RWPE2 (cell line): Measurements from ENCODE around the gene TFR2.

Experiments used
- ATAC-seq: fragments of 200-7000 bp; cut with Tn5 transposase; 3 replicates; pipeline ENCODE4 v1.9.1; 2021; ENCODE audit warnings: low read depth
- DNase-seq: peaks from one replicate; pipeline ENCODE4 v3.0.0-alpha.2; 2020; ENCODE audit warnings: low spot score
- H3K27ac ChIP-seq: fragments of 450-650 bp; 2 replicates; pipeline ENCODE4 v1.5.1; 2017; ENCODE audit warnings: mild to moderate bottlenecking; ENCODE audit not compliant: poor library complexity, severe bottlenecking
- H3K27me3 ChIP-seq: fragments of 250-450 bp; sonication (Bioruptor Pico); 2 replicates; pipeline ENCODE4 v1.5.1; 2021; ENCODE audit warnings: mild to moderate bottlenecking, moderate library complexity; ENCODE audit not compliant: insufficient read depth, poor library complexity, severe bottlenecking
- H3K36me3 ChIP-seq: fragments of 250-450 bp; sonication (Bioruptor Pico); 2 replicates; pipeline ENCODE4 v1.5.1; 2020; ENCODE audit warnings: low read depth, mild to moderate bottlenecking, moderate library complexity
- H3K4me1 ChIP-seq: fragments of 250-450 bp; sonication (Bioruptor Pico); 2 replicates; pipeline ENCODE4 v1.5.1; 2021; ENCODE audit warnings: mild to moderate bottlenecking, moderate library complexity; ENCODE audit not compliant: insufficient read depth, poor library complexity, severe bottlenecking
- H3K4me3 ChIP-seq: fragments of 250-450 bp; sonication (Bioruptor Pico); 2 replicates; pipeline ENCODE4 v1.5.1; 2021; ENCODE audit warnings: mild to moderate bottlenecking, moderate library complexity; ENCODE audit not compliant: severe bottlenecking
- H3K9me3 ChIP-seq: fragments of 250-450 bp; sonication (Bioruptor Pico); 2 replicates; pipeline ENCODE4 v1.5.1; 2021; ENCODE audit warnings: mild to moderate bottlenecking, moderate library complexity; ENCODE audit not compliant: severe bottlenecking
- CTCF ChIP-seq: fragments of 450-650 bp; IDR thresholded peaks from one replicate; pipeline ENCODE4 v1.5.1; 2017; ENCODE audit warnings: mild to moderate bottlenecking, moderate library complexity; ENCODE audit not compliant: poor library complexity, severe bottlenecking

Gene TFR2

DNA sequence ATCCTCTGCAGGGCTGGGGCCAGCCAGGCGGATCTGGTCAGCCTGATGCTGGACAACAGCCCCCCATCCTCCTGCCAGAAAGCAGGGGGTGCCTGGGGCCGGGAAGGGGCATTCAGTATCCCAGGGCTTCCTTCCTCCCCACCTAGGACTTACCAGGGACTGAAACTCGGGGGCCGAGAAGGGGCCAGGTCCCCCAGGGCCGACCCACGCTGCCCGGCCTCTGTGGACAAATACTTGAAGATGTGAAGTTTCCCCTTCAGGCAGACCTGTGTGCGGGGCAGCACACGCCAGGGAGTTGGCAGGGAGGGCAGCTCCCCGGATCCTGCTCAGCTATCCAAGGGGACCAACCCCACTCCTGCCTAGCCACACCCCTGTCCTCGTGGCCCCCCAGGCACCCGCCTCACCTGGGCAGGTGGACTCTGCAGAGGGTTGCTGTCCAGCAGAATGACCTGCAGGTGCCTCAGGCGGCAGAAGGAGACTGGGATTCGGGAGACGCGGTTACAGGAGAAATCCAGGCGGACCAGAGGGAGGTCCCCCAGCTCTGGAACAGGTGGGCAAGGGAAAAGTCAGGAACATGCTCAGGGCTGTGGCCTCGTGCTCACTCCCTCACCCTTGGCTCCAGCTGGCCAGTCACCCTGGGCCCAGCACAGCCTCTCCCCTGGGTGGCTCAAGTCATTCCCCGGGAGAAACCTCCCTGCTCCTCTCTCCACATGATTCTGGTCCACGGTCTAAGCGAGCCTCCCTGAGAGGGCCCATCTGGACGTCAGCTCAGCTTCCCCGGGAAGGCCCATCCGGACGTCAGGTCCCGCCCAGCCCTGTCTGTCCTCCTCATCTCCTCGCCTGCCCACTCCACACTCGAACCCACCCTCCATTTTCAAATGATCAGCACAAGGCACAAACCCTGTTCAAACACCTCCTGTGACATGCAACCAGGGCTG, 62.8 kb downstream of the TFR2 start:
- DNase-seq (no peak), ATAC-seq (no peak)
- no peak overlapping the region for H3K27ac ChIP-seq
- peaks cover 12% of the 10 kb centered on the region for H3K4me1 ChIP-seq
- no peaks in the 10 kb centered on the region for H3K27me3 ChIP-seq
- peaks cover 84% of the 10 kb centered on the region for H3K36me3 ChIP-seq
- H3K4me3 ChIP-seq: no peak overlapping the region
- H3K9me3 ChIP-seq: no peaks in the 10 kb centered on the region
- TF ChIP-seq CTCF: no peak

DNA sequence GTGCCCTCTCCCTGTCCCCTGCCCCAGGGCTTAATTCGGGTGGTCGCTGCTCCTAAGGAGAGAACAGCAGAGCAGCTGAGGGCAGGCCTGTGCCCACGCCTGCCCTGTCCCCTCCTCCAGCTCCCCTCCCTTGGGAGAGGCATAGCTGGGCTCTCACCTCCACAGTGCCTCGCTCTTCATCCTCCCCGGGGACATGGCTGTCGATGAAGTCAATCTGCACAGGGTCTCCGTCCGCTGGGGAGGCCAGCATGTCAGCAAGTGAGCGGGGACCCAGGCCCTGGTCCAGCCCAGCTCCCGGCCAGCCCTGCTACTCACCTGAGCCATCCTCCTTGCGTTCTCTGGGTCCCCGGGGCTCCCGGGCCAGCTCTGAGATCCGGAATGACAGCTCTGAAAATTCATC, 63.8 kb downstream of the TFR2 start:
- no peak overlapping the region for H3K27ac ChIP-seq
- no peak overlapping the region for H3K4me3 ChIP-seq
- TF ChIP-seq CTCF: no peak

DNA sequence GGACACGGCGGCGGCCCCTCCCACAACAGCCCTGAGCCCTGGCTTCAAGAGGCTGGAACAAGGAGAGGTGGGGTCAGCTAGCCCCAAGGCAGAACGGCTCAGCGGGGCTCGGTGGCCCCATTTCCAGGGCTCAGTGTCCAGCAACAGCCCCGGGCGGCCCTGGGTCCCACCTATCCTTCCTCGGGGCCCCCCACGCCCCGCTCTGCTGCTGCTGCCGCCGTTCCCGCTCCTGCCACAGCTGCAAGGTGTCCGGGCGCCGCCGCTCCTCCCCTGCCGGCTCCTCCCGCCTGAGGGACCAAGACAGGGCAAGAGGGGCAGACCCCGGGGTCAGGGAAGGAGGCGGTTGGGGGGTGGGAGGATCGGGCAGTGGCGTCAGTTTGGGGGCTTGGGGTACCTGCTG, 64.2 kb downstream of the TFR2 start:
- Histone ChIP-seq H3K4me1 (no peaks in the 10 kb centered on the region), H3K4me3 (no peak overlapping the region), H3K27ac (no peak overlapping the region), H3K27me3 (no peaks in the 10 kb centered on the region), H3K36me3 (peaks cover 76% of the 10 kb centered on the region), H3K9me3 (no peaks in the 10 kb centered on the region)
- DNase-seq (no peak), ATAC-seq (no peak)
- TF ChIP-seq CTCF: no peak

More for the DNA sequence above, 63.8 kb downstream of the TFR2 start:
- H3K27me3 ChIP-seq: no peaks in the 10 kb centered on the region
- H3K9me3 ChIP-seq: no peaks in the 10 kb centered on the region
- peaks cover 2% of the 10 kb centered on the region for H3K4me1 ChIP-seq
- H3K36me3 ChIP-seq: peaks cover 80% of the 10 kb centered on the region
- no peak for DNase-seq
- ATAC-seq: no peak

DNA sequence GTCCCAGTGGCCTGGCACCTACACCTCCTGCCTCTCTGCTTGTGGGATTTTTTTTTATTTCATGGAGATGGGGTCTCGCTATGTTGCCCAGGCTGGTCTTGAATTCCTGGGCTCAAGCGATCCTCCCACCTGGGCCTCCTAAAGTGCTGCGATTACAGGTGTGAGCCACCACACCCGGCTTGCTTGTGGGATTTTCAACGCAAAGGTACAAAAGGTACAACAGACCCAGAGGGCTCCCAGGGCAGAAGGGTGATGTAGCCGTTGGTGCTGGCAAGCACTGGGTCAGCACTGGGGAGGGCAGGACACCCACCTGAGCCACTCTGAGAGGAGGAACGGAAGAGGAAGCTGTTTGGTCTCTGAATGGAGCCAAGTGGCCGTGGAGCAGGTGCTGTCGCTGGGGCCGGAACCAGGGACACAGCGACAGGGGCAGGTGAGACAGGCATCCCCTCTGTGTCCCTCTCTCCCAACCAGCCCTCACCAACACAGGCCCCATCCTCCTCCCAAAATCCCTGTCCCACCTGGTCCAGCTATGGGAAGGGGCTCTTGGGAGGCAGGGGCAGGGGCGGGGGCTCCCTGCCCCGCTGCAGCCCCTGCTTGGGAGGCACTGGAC, 64.9 kb downstream of the TFR2 start:
- Histone ChIP-seq H3K27ac (no peak overlapping the region), H3K27me3 (no peaks in the 10 kb centered on the region), H3K9me3 (no peaks in the 10 kb centered on the region), H3K4me3 (no peak overlapping the region), H3K36me3 (peaks cover 70% of the 10 kb centered on the region), H3K4me1 (no peaks in the 10 kb centered on the region)
- TF ChIP-seq CTCF: no peak
- no peak for DNase-seq
- ATAC-seq: no peak
